ENCODE data around the gene BCL2L2.
"Not testable (repeated sequence)": the region's sequence is repeated elsewhere in the genome, so short reads cannot be mapped to it uniquely, and the experiment has no call there.

Gene BCL2L2

GRCh38 chr14:23322568-23323517, 16.2 kb downstream of the BCL2L2 start:
- no peak for TF ChIP-seq YY1 (IDR thresholded peaks at IDR 0.05; ENCODE audit: insufficient read depth, insufficient read length)
- no peak for TF ChIP-seq ZNF274 (IDR thresholded peaks at IDR 0.05; ENCODE audit: low read depth, low read length)
- no peak for TF ChIP-seq SUZ12 (IDR thresholded peaks at IDR 0.05; ENCODE audit: extremely low read depth, insufficient read depth, insufficient read length)
- H3K9ac ChIP-seq (ENCODE audit: insufficient read length, low read depth), result peak overlapping the region; percentile 92
- peaks cover 45% of the 10 kb centered on the region for H3K36me3 ChIP-seq (ENCODE audit: insufficient read depth, insufficient read length, low read length)
- H3K9me3 ChIP-seq (ENCODE audit: insufficient read depth, low read length), result no peaks in the 10 kb centered on the region
- H3K27me3 ChIP-seq (ENCODE audit: insufficient read depth, insufficient read length), result no peaks in the 10 kb centered on the region
- H3K4me3 ChIP-seq (ENCODE audit: insufficient read length, low read depth), result peak overlapping the region; percentile 83
- H3K4me1 ChIP-seq (ENCODE audit: insufficient read depth, insufficient read length), result no peaks in the 10 kb centered on the region
- DNase-seq (ENCODE audit: low read depth, low spot score), result no peak

- Histone ChIP-seq H3K9me3 (ENCODE audit: insufficient read depth, low read length) (no peaks in the 10 kb centered on the region), H3K4me1 (ENCODE audit: insufficient read depth, insufficient read length) (no peaks in the 10 kb centered on the region), H3K9ac (ENCODE audit: insufficient read length, low read depth) (peak overlapping the region; percentile 27), H3K36me3 (ENCODE audit: insufficient read depth, insufficient read length, low read length) (peaks cover 45% of the 10 kb centered on the region), H3K4me3 (ENCODE audit: insufficient read length, low read depth) (no peak overlapping the region), H3K27me3 (ENCODE audit: insufficient read depth, insufficient read length) (no peaks in the 10 kb centered on the region)
- DNase-seq (ENCODE audit: low read depth, low spot score), result no peak
- no peak for TF ChIP-seq SUZ12 (IDR thresholded peaks at IDR 0.05; ENCODE audit: extremely low read depth, insufficient read depth, insufficient read length)
- no peak for TF ChIP-seq YY1 (IDR thresholded peaks at IDR 0.05; ENCODE audit: insufficient read depth, insufficient read length)
- no peak for TF ChIP-seq ZNF274 (IDR thresholded peaks at IDR 0.05; ENCODE audit: low read depth, low read length)
These were observed 17.3 kb downstream of the BCL2L2 start for GRCh38 chr14:23323838-23324454.

GRCh38 chr14:23324455-23324846, 17.8 kb downstream of the BCL2L2 start:
- no peak for DNase-seq (ENCODE audit: low read depth, low spot score)
- Histone ChIP-seq H3K27me3 (ENCODE audit: insufficient read depth, insufficient read length) (no peaks in the 10 kb centered on the region), H3K4me3 (ENCODE audit: insufficient read length, low read depth) (no peak overlapping the region), H3K9ac (ENCODE audit: insufficient read length, low read depth) (peak overlapping the region; percentile 27), H3K9me3 (ENCODE audit: insufficient read depth, low read length) (no peaks in the 10 kb centered on the region), H3K4me1 (ENCODE audit: insufficient read depth, insufficient read length) (no peaks in the 10 kb centered on the region), H3K36me3 (ENCODE audit: insufficient read depth, insufficient read length, low read length) (peaks cover 44% of the 10 kb centered on the region)
- no peak for TF ChIP-seq ZNF274 (IDR thresholded peaks at IDR 0.05; ENCODE audit: low read depth, low read length)
- no peak for TF ChIP-seq YY1 (IDR thresholded peaks at IDR 0.05; ENCODE audit: insufficient read depth, insufficient read length)
- TF ChIP-seq SUZ12 (IDR thresholded peaks at IDR 0.05; ENCODE audit: extremely low read depth, insufficient read depth, insufficient read length), result no peak

- Histone ChIP-seq H3K4me3 (ENCODE audit: insufficient read length, low read depth) (no peak overlapping the region), H3K36me3 (ENCODE audit: insufficient read depth, insufficient read length, low read length) (peaks cover 39% of the 10 kb centered on the region), H3K9ac (ENCODE audit: insufficient read length, low read depth) (no peak overlapping the region), H3K9me3 (ENCODE audit: insufficient read depth, low read length) (no peaks in the 10 kb centered on the region), H3K4me1 (ENCODE audit: insufficient read depth, insufficient read length) (no peaks in the 10 kb centered on the region), H3K27me3 (ENCODE audit: insufficient read depth, insufficient read length) (no peaks in the 10 kb centered on the region)
- no peak for TF ChIP-seq SUZ12 (IDR thresholded peaks at IDR 0.05; ENCODE audit: extremely low read depth, insufficient read depth, insufficient read length)
- TF ChIP-seq ZNF274 (IDR thresholded peaks at IDR 0.05; ENCODE audit: low read depth, low read length), result no peak
- TF ChIP-seq YY1 (IDR thresholded peaks at IDR 0.05; ENCODE audit: insufficient read depth, insufficient read length), result no peak
- no peak for DNase-seq (ENCODE audit: low read depth, low spot score)
These were observed 18.4 kb downstream of the BCL2L2 start for GRCh38 chr14:23324993-23325392.

GRCh38 chr14:23325746-23326145, 19.1 kb downstream of the BCL2L2 start:
- not testable (repeated sequence) for DNase-seq (ENCODE audit: low read depth, low spot score); H3K4me3 ChIP-seq (ENCODE audit: insufficient read length, low read depth); H3K9ac ChIP-seq (ENCODE audit: insufficient read length, low read depth); H3K4me1 ChIP-seq (ENCODE audit: insufficient read depth, insufficient read length); H3K9me3 ChIP-seq (ENCODE audit: insufficient read depth, low read length); H3K27me3 ChIP-seq (ENCODE audit: insufficient read depth, insufficient read length)
- peaks cover 36% of the 10 kb centered on the region for H3K36me3 ChIP-seq (ENCODE audit: insufficient read depth, insufficient read length, low read length)

GRCh38 chr14:23326491-23327332, 20.1 kb downstream of the BCL2L2 start:
- no peak for DNase-seq (ENCODE audit: low read depth, low spot score)
- H3K4me3 ChIP-seq (ENCODE audit: insufficient read length, low read depth), result no peak overlapping the region
- TF ChIP-seq YY1 (IDR thresholded peaks at IDR 0.05; ENCODE audit: insufficient read depth, insufficient read length) (no peak), ZNF274 (IDR thresholded peaks at IDR 0.05; ENCODE audit: low read depth, low read length) (no peak), SUZ12 (IDR thresholded peaks at IDR 0.05; ENCODE audit: extremely low read depth, insufficient read depth, insufficient read length) (no peak)
- H3K9ac ChIP-seq (ENCODE audit: insufficient read length, low read depth), result no peak overlapping the region
- H3K4me1 ChIP-seq (ENCODE audit: insufficient read depth, insufficient read length), result no peaks in the 10 kb centered on the region
- no peaks in the 10 kb centered on the region for H3K27me3 ChIP-seq (ENCODE audit: insufficient read depth, insufficient read length)
- H3K36me3 ChIP-seq (ENCODE audit: insufficient read depth, insufficient read length, low read length), result peaks cover 36% of the 10 kb centered on the region
- H3K9me3 ChIP-seq (ENCODE audit: insufficient read depth, low read length), result no peaks in the 10 kb centered on the region

All from NT2/D1 (cell line).